Stimulated activated CD8-positive, alpha-beta memory T cell treated with anti-CD3 and anti-CD28 coated beads, Interleukin-4, amount 100 ng/mL, for 1 hour (primary cell): ENCODE results near the gene NUAK1.

Source experiments
- DNase-seq, 2 donors: peaks; one replicate each; pipeline ENCODE4 v3.0.0-alpha.2; 2020; ENCODE audit warnings: low read depth in 2 of 2, low spot score in 1 of 2

NUAK1 gene

GRCh38 chr12:106066051-106066705, 72.6 kb downstream of the NUAK1 start:
- DNase-seq, result no peak

- no peak for DNase-seq
Measured at GRCh38 chr12:106065506-106065905, 73.2 kb downstream of the NUAK1 start.

GRCh38 chr12:106064721-106065021, 74.1 kb downstream of the NUAK1 start:
- no peak for DNase-seq

- no peak for DNase-seq
Measured at GRCh38 chr12:106063826-106064720, 74.7 kb downstream of the NUAK1 start.

- no peak for DNase-seq
Measured at GRCh38 chr12:106062693-106063092, 76.1 kb downstream of the NUAK1 start.

GRCh38 chr12:106058256-106059182, 80.2 kb downstream of the NUAK1 start:
- no peak for DNase-seq

GRCh38 chr12:106054049-106054448, 84.7 kb downstream of the NUAK1 start:
- DNase-seq, result no peak

- DNase-seq, result no peak
Measured at GRCh38 chr12:106051853-106052531, 86.8 kb downstream of the NUAK1 start.

- no peak for DNase-seq
Measured at GRCh38 chr12:106049546-106049945, 89.2 kb downstream of the NUAK1 start.

- no peak for DNase-seq
Measured at GRCh38 chr12:106049105-106049504, 89.6 kb downstream of the NUAK1 start.

GRCh38 chr12:106048676-106049075, 90.1 kb downstream of the NUAK1 start:
- no peak for DNase-seq

GRCh38 chr12:106048016-106048415, 90.7 kb downstream of the NUAK1 start:
- no peak for DNase-seq

GRCh38 chr12:106046947-106047346, 91.8 kb downstream of the NUAK1 start:
- no peak for DNase-seq

GRCh38 chr12:106046301-106046846, 92.4 kb downstream of the NUAK1 start:
- DNase-seq, result no peak

GRCh38 chr12:106045251-106045674, 93.5 kb downstream of the NUAK1 start:
- no peak for DNase-seq

GRCh38 chr12:106044773-106045172, 94.0 kb downstream of the NUAK1 start:
- DNase-seq, result no peak

GRCh38 chr12:106042037-106042436, 96.7 kb downstream of the NUAK1 start:
- DNase-seq, result no peak

GRCh38 chr12:106040521-106040920, 98.2 kb downstream of the NUAK1 start:
- no peak for DNase-seq

- DNase-seq, result no peak
Measured at GRCh38 chr12:106039646-106040404, 98.9 kb downstream of the NUAK1 start.

- DNase-seq, result no peak
Measured at GRCh38 chr12:106039242-106039641, 99.5 kb downstream of the NUAK1 start.
